Neural progenitor cell (in vitro differentiated cells): ENCODE measurements around the gene ARID4B.

ENCODE experiments used
- CTCF ChIP-seq: fragments of 200-600 bp; sonication (generic); IDR thresholded peaks from 2 replicates; pipeline ENCODE4 v1.5.1; 2017; ENCODE audit warnings: antibody characterized with exemption, mild to moderate bottlenecking
- EZH2 ChIP-seq: fragments of 200-600 bp; sonication (generic); IDR thresholded peaks from 2 replicates; pipeline ENCODE4 v1.6.1; 2017; ENCODE audit warnings: antibody characterized with exemption, mild to moderate bottlenecking, moderate library complexity
- EZH2phosphoT487 ChIP-seq: fragments of 200-600 bp; sonication (generic); IDR thresholded peaks from 2 replicates; pipeline ENCODE4 v1.6.1; 2017; ENCODE audit warnings: antibody characterized with exemption

GRCh38 chr1:235268379-235269125 is 59.4 kb downstream of the ARID4B start:
- TF ChIP-seq CTCF, result no peak
- no peak for TF ChIP-seq EZH2phosphoT487
- no peak for TF ChIP-seq EZH2
